HepG2 (cell line): ENCODE data around the gene TTC21B. TPM values are rescaled to one million over a fixed set of nuclear protein-coding genes. Genes with fewer than 3 reads are reported as not detected.
"Not testable (repeated sequence)": the region's sequence is repeated elsewhere in the genome, so short reads cannot be mapped to it uniquely, and the experiment has no call there.

ENCODE experiments used
- ATAC-seq: fragments of 200-7000 bp; cut with Tn5 transposase; 3 replicates; pipeline ENCODE4 v1.9.1; 2020; ENCODE audit warnings: mild to moderate bottlenecking, moderate library complexity
- BruUV-seq: library from RNA; stranded (reverse); fragments of 400-500 nt; replicated peaks from 2 replicates; lab custom pipeline; 2021; lab: Mats Ljungman, UMichigan
- CTCF ChIA-PET: fragments of 300-600 bp; formaldehyde crosslinking; extraction: SDS; loops from one replicate; lab custom pipeline; 2021; ENCODE audit warnings: low total read pairs, inconsistent platforms, low intra/inter-chr PET ratio; lab: Yijun Ruan, JAX
- POLR2A ChIA-PET: fragments of 350-600 bp; sonication (Branson Sonifier 250); formaldehyde crosslinking; loops from one replicate; lab custom pipeline; 2020; ENCODE audit warnings: antibody characterized with exemption, inconsistent platforms; lab: Yijun Ruan, JAX
- DNase-seq: peaks from one replicate; pipeline ENCODE4 v3.0.0-alpha.2; 2015; ENCODE audit warnings: low spot score
- FAIRE-seq: peaks from 3 replicates; lab custom pipeline; 2011; peaks lifted over from hg19 to GRCh38; lab: Jason Lieb, UNC
- H2AFZ ChIP-seq: one replicate; pipeline ENCODE4 v1.6.1; 2011; ENCODE audit warnings: low read length, inconsistent platforms
- H3K27ac ChIP-seq: fragments of 300-600 bp; 3 replicates; pipeline ENCODE4 v1.8.0; 2011; ENCODE audit warnings: mixed run types, mild to moderate bottlenecking, mixed read lengths, low read length, inconsistent platforms; ENCODE audit not compliant: insufficient read depth; ENCODE audit errors: extremely low read length
- H3K27me3 ChIP-seq, 2 experiments: fragments of 200-600 bp in 1 of 2; 2 replicates in 1 of 2; 3 replicates in 1 of 2; pipeline versions ENCODE4 v1.6.0 to v1.8.0; 2011; ENCODE audit warnings: low read length in 2 of 2, mild to moderate bottlenecking in 2 of 2, moderate library complexity in 2 of 2, inconsistent platforms in 1 of 2; ENCODE audit not compliant: insufficient read depth in 2 of 2, control insufficient read depth in 1 of 2
- H3K36me3 ChIP-seq, 2 experiments: fragments of 200-600 bp in 1 of 2; replicated peaks in 1 of 2; 2 replicates in 1 of 2; 3 replicates in 1 of 2; pipeline versions ENCODE4 v1.5.1 to v1.8.0; 2011; ENCODE audit warnings: low read length in 2 of 2, inconsistent platforms in 1 of 2; ENCODE audit not compliant: insufficient read depth in 2 of 2, control insufficient read depth in 1 of 2
- H3K4me1 ChIP-seq: 2 replicates; pipeline ENCODE4 v1.5.1; 2012; ENCODE audit warnings: low read length, inconsistent platforms; ENCODE audit not compliant: insufficient read depth
- H3K4me2 ChIP-seq: 2 replicates; pipeline ENCODE4 v1.6.0; 2011; ENCODE audit warnings: low read depth, low read length, inconsistent platforms
- H3K4me3 ChIP-seq, 3 experiments: fragments of 200-600 bp in 1 of 3; sonication (generic), shearing (Covaris generic) in 1 of 3; replicated peaks in 1 of 3; 2 replicates each; pipeline ENCODE4 v1.5.1; 2011 to 2016; ENCODE audit warnings: low read length in 3 of 3, inconsistent platforms in 2 of 3, low read depth in 2 of 3, mild to moderate bottlenecking in 2 of 3, control low read depth in 1 of 3, mixed read lengths in 1 of 3; ENCODE audit not compliant: insufficient read depth in 1 of 3
- H3K79me2 ChIP-seq: one replicate; pipeline ENCODE4 v1.6.1; 2011; ENCODE audit warnings: low read length, inconsistent platforms; ENCODE audit not compliant: insufficient read depth
- H3K9ac ChIP-seq: 2 replicates; pipeline ENCODE4 v1.6.0; 2011; ENCODE audit warnings: mild to moderate bottlenecking, low read depth, low read length, inconsistent platforms; ENCODE audit not compliant: insufficient read depth
- H3K9me3 ChIP-seq: 2 replicates; pipeline ENCODE4 v1.5.1; 2012; ENCODE audit warnings: mild to moderate bottlenecking, low read length
- H4K20me1 ChIP-seq: 2 replicates; pipeline ENCODE4 v1.6.0; 2011; ENCODE audit warnings: inconsistent platforms, mild to moderate bottlenecking, low read length, moderate library complexity; ENCODE audit not compliant: insufficient read depth
- ZNF431 ChIP-seq: sonication (generic); formaldehyde crosslinking; IDR thresholded peaks from 2 replicates; pipeline ENCODE4 v1.9.0; 2022; ENCODE audit warnings: missing genetic modification reagents, low read depth, mild to moderate bottlenecking, borderline replicate concordance
- ZNF841 ChIP-seq: sonication (generic); formaldehyde crosslinking; IDR thresholded peaks from 2 replicates; pipeline ENCODE4 v1.8.1; 2023; ENCODE audit warnings: missing genetic modification reagents, borderline replicate concordance
- WGBS: methylation state at CpG from one replicate; pipeline ENCODE4 v1.1.6; 2017; ENCODE audit warnings: low lambda C conversion rate; 5-methylcytosine and 5-hydroxymethylcytosine counted together
- in situ Hi-C: cut with HindIII; loops from 2 replicates; pipeline ENCODE4 v1.10.0; 2017; ENCODE audit warnings: low pct_unique_long_range_greater_than_20kb; ENCODE audit not compliant: extremely low pct_ligation_motif_present
- intact Hi-C: fragments of 100-400 bp; cut with micrococcal nuclease; formaldehyde crosslinking; loops from one replicate; pipeline ENCODE4 v1.10.0; 2022; ENCODE audit not compliant: unreplicated experiment
- polyA plus RNA-seq, 8 experiments: library from polyadenylated mRNA; depleted of rRNA in 3 of 8; stranded (reverse) in 7 of 8; unstranded in 1 of 8; fragments of >200 nt; fragmentation: Illumina TruSeq in 4 of 8; extraction: Trizol in 4 of 8; gene quantifications; 2 replicates each; pipeline versions ENCODE4 v1.2.1 to v1.2.3, GENCODE V29; 2011 to 2016; ENCODE audit warnings: low read depth in 4 of 8, missing spikeins in 1 of 8, mixed read lengths in 1 of 8; ENCODE audit not compliant: insufficient read depth in 1 of 8
- total RNA-seq, 5 experiments: library from RNA; depleted of rRNA; stranded (reverse); fragments of >200 nt; fragmentation: Illumina TruSeq; extraction: Trizol; gene quantifications; 2 replicates each; pipeline ENCODE4 v1.2.3, GENCODE V29; 2016; ENCODE audit warnings: low read depth in 1 of 5

Gene TTC21B
- total and polyA plus RNA-seq, 2 of the 13 experiments (the other 11 are each of a cell fraction or from before 2014, with no cell fraction given), result 39.1 to 67.1 TPM

- CTCF ChIA-PET, H3K4me3 ChIP-seq, H3K79me2 ChIP-seq, BruUV-seq, DNase-seq, H2AFZ ChIP-seq, ATAC-seq, H3K27ac ChIP-seq, H3K4me1 ChIP-seq, H3K27me3 ChIP-seq, H4K20me1 ChIP-seq, H3K4me2 ChIP-seq, in situ Hi-C loops, POLR2A ChIA-PET, intact Hi-C loops, FAIRE-seq, H3K9ac ChIP-seq: not testable (repeated sequence)
- peaks cover 18% of the 10 kb centered on the region; the same call in 1 of the 2 replicates for H3K9me3 ChIP-seq
- WGBS, result 88% methylated on average over 2 of the region's 2 CpGs
- TF ChIP-seq ZNF841 (CRISPR knock-in tag), result peak; percentile 93; the same call in 1 of the 2 replicates
- TF ChIP-seq, all 625 proteins: peak for 1; not testable (repeated sequence) for 624
- not testable (repeated sequence) for H3K36me3 ChIP-seq
Observed at GRCh38 chr2:165861083-165861482, 92.5 kb downstream of the TTC21B start.

- CTCF ChIA-PET, H3K4me2 ChIP-seq, BruUV-seq, intact Hi-C loops, H2AFZ ChIP-seq, FAIRE-seq, H3K27ac ChIP-seq, in situ Hi-C loops, POLR2A ChIA-PET, H4K20me1 ChIP-seq, DNase-seq, H3K4me1 ChIP-seq, ATAC-seq, H3K79me2 ChIP-seq, H3K9ac ChIP-seq, H3K27me3 ChIP-seq, H3K4me3 ChIP-seq, H3K36me3 ChIP-seq: not testable (repeated sequence)
- peaks cover 18% of the 10 kb centered on the region; the same call in 1 of the 2 replicates for H3K9me3 ChIP-seq
- WGBS, result 51% methylated on average over 2 of the region's 2 CpGs
- TF ChIP-seq ZNF431 (CRISPR knock-in tag), result peak; percentile 53; the same call in 1 of the 2 replicates
Observed at GRCh38 chr2:165859723-165860122, 93.9 kb downstream of the TTC21B start.
